Measurements from ENCODE around the gene BRI3. TPM values are rescaled to one million over a fixed set of nuclear protein-coding genes. Genes with fewer than 3 reads are reported as not detected.

BRI3 gene
- total and polyA plus RNA-seq, 11 donors = 51.0 to 274 (median 229) TPM

GRCh38 chr7:98295467-98296192 is 14.1 kb downstream of the BRI3 start:
- Histone ChIP-seq H3K9me3 (no peaks in the 10 kb centered on the region), H3K27me3 (no peaks in the 10 kb centered on the region), H3K4me3 (no peak overlapping the region), H3K4me1 (peaks cover 0 to 19% (median 0%) of the 10 kb centered on the region in 12 donors), H3K36me3 (peaks cover 0 to 49% (median 36%) of the 10 kb centered on the region in 9 donors), H3K27ac (peak overlapping the region in 2 of 12 donors; percentile 14 to 25)
- WGBS, 4 donors = 72 to 83% (median 78%) methylated on average over 16 to 19 of the region's 19 CpGs
- ATAC-seq (peak in 2 of 4 donors; percentile 11 to 14), DNase-seq (no peak)
- intact Hi-C loops (cut with DNase I) = loop anchor here in 9 of 10 donors (1.0 to 10.0 kb wide), 6 partner anchors 105 to 449 kb away; partner anchors contain the start of gene BAIAP2L1 (in 8 of the 9)
- TF ChIP-seq, protein P1, sequence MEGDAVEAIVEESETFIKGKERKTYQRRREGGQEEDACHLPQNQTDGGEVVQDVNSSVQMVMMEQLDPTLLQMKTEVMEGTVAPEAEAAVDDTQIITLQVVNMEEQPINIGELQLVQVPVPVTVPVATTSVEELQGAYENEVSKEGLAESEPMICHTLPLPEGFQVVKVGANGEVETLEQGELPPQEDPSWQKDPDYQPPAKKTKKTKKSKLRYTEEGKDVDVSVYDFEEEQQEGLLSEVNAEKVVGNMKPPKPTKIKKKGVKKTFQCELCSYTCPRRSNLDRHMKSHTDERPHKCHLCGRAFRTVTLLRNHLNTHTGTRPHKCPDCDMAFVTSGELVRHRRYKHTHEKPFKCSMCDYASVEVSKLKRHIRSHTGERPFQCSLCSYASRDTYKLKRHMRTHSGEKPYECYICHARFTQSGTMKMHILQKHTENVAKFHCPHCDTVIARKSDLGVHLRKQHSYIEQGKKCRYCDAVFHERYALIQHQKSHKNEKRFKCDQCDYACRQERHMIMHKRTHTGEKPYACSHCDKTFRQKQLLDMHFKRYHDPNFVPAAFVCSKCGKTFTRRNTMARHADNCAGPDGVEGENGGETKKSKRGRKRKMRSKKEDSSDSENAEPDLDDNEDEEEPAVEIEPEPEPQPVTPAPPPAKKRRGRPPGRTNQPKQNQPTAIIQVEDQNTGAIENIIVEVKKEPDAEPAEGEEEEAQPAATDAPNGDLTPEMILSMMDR (IDR thresholded peaks at IDR 0.05) = no peak
- no peak for TF ChIP-seq POLR2A (IDR thresholded peaks at IDR 0.05)

DNA sequence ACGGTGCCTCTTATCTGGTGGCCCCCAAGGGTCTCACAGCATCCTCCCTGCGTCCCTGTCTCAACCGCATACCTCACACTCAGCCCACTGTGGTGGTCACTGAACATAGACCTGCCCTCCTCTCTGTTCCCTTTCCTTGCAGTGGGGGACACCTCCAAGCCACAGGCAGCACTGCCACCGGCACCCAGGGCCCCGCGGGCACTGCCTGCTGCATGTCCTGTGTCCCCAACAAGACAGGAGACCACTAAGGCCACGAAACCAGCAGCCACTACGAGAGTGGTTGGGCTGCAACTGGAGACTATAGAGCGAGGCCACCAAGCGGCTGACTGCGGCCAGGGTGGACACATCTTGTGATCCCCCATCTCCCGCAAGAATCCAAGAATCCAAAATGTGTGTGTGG is 15.3 kb downstream of the BRI3 start:
- H3K27ac ChIP-seq = no peak overlapping the region
- intact Hi-C loops (cut with DNase I) = loop anchor here in 8 of 10 donors (5.0 to 10.0 kb wide), 3 partner anchors 105 to 448 kb away; partner anchors contain the start of gene BAIAP2L1 (in 6 of the 8)
- H3K4me3 ChIP-seq = no peak overlapping the region
- TF ChIP-seq, protein P1 (IDR thresholded peaks at IDR 0.05) = no peak
- TF ChIP-seq POLR2A (IDR thresholded peaks at IDR 0.05) = no peak
- peak in 1 of 5 donors; percentile 9 for DNase-seq
- H3K9me3 ChIP-seq = no peaks in the 10 kb centered on the region
- H3K27me3 ChIP-seq = no peaks in the 10 kb centered on the region
- H3K4me1 ChIP-seq = peaks cover 0 to 19% (median 0%) of the 10 kb centered on the region in 12 donors
- H3K36me3 ChIP-seq = peaks cover 0 to 40% (median 25%) of the 10 kb centered on the region in 9 donors
- no peak for ATAC-seq
- WGBS, 4 donors = 71 to 93% (median 87%) methylated on average over 4 to 12 of the region's 12 CpGs

DNA sequence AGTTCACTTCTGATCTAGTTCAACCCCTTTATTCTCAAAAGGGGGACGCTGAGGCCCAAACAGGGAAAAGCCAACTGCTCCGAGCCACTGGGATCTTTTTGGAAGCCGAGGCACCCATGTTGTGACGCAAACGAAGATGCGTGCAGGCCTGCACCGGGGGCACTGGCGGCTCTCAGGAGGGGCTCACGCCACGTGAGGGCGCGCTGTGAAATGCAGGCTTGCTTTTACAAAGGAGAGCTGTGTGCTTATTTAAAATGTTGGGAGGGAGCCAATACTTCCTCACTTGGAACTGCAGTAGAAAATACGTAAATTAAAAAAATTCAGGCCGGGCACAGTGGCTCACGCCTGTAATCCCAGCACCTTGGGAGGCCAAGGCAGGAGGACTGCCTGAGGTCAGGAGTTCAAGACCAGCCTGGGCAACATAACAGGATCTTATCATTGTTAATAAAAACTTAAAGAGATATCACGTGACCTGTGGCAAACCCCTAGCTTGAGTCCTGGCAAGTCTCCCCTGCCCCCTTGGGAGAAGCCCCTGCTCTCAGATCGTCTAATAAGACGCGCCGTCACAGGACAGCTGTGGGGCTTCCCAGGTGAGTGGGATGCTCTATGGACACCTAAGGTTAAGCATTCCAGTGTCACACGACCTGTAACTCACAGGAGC is 16.3 kb downstream of the BRI3 start:
- intact Hi-C loops (cut with DNase I) = loop anchor here in 8 of 10 donors (5.0 to 10.0 kb wide), 3 partner anchors 105 to 447 kb away; partner anchors contain the start of gene BAIAP2L1 (in 6 of the 8)
- ATAC-seq (no peak), DNase-seq (no peak)
- peaks cover 0 to 31% (median 16%) of the 10 kb centered on the region in 9 donors for H3K36me3 ChIP-seq
- 75 to 84% (median 81%) methylated on average over 21 of the region's 21 CpGs for WGBS, 4 donors
- no peaks in the 10 kb centered on the region for H3K9me3 ChIP-seq
- peaks cover 0 to 14% (median 0%) of the 10 kb centered on the region in 12 donors for H3K4me1 ChIP-seq
- no peak overlapping the region for H3K27ac ChIP-seq
- H3K27me3 ChIP-seq = no peaks in the 10 kb centered on the region
- TF ChIP-seq POLR2A (IDR thresholded peaks at IDR 0.05) = no peak
- TF ChIP-seq, protein P1 (IDR thresholded peaks at IDR 0.05) = no peak
- no peak overlapping the region for H3K4me3 ChIP-seq

Data from heart left ventricle (tissue), 16 donors.